Sigmoid colon (tissue), 7 donors: ENCODE measurements around the gene NDUFA13. TPM values are rescaled to one million over a fixed set of nuclear protein-coding genes. Genes with fewer than 3 reads are reported as not detected.

ENCODE experiments used
- DNase-seq: peaks from one replicate; pipeline ENCODE4 v3.0.0-alpha.2; 2019
- H3K27ac ChIP-seq, 4 donors: fragments of 200-600 bp; sonication (generic); one replicate each; pipeline ENCODE4 v1.5.1; 2016 to 2019; ENCODE audit warnings: mild to moderate bottlenecking in 1 of 4
- H3K27me3 ChIP-seq, 3 donors: fragments of 200-600 bp; sonication (generic); one replicate each; pipeline ENCODE4 v1.5.1; 2019; ENCODE audit warnings: mild to moderate bottlenecking in 1 of 3
- H3K36me3 ChIP-seq, 4 donors: fragments of 200-600 bp; sonication (generic); one replicate each; pipeline ENCODE4 v1.5.1; 2016 to 2019
- H3K4me1 ChIP-seq, 4 donors: fragments of 200-600 bp; sonication (generic); one replicate each; pipeline ENCODE4 v1.5.1; 2017 to 2019
- H3K4me3 ChIP-seq, 4 donors: fragments of 200-600 bp; sonication (generic); one replicate each; pipeline ENCODE4 v1.5.1; 2017 to 2019; ENCODE audit warnings: mild to moderate bottlenecking in 2 of 4, moderate library complexity in 1 of 4
- H3K9me3 ChIP-seq, 4 donors: fragments of 200-600 bp in 3 of 4; sonication (generic) in 3 of 4; one replicate each; pipeline versions ENCODE4 v1.5.1 to v1.6.1; 2013 to 2019
- EP300 ChIP-seq, 4 donors: sonication (generic); formaldehyde crosslinking; IDR thresholded peaks; one replicate each; pipeline ENCODE4 v1.6.1; 2017; ENCODE audit warnings: antibody characterized with exemption in 4 of 4
- POLR2A ChIP-seq, 2 donors: fragments of 450-650 bp; IDR thresholded peaks; one replicate each; pipeline ENCODE4 v1.6.1; 2016; ENCODE audit warnings: antibody characterized with exemption in 2 of 2, mild to moderate bottlenecking in 2 of 2, moderate library complexity in 2 of 2
- POLR2AphosphoS5 ChIP-seq, 4 donors: sonication (generic); formaldehyde crosslinking; IDR thresholded peaks; one replicate each; pipeline ENCODE4 v1.6.1; 2017; ENCODE audit warnings: antibody characterized with exemption in 4 of 4
- WGBS, 2 donors: extraction: QIAGEN DNeasy Blood & Tissue Kit; methylation state at CpG; one replicate each; pipeline ENCODE4 v1.1.7; 2013; 5-methylcytosine and 5-hydroxymethylcytosine counted together
- intact Hi-C: fragments of 100-400 bp; cut with DNase I; formaldehyde crosslinking; loops from one replicate; pipeline ENCODE4 v1.15.1; 2023
- polyA plus RNA-seq, 3 donors: library from polyadenylated mRNA; stranded (reverse); fragments of 200-250 nt; gene quantifications; one replicate each; pipeline ENCODE4 v1.2.3, GENCODE V29; 2013
- total RNA-seq, 4 donors: library from RNA; depleted of rRNA; stranded (reverse); fragments of >200 nt; gene quantifications; one replicate each; pipeline ENCODE4 v1.1.0, GENCODE V29; 2016
- TF ChIP-seq, protein P1 (sequence below), 4 experiments: fragments of 450-650 bp in 3 of 4; fragments of 200-600 bp in 1 of 4; IDR thresholded peaks; one replicate each; pipeline ENCODE4 v1.5.1; 2016 to 2019; ENCODE audit warnings: antibody characterized with exemption in 4 of 4, mild to moderate bottlenecking in 3 of 4, moderate library complexity in 2 of 4
- donor health status: healthy with polysubstance abuse.
- donor health status: Bipolar disorder and iron deficiency.
- donor health status: healthy.

NDUFA13 gene
- total and polyA plus RNA-seq, 7 donors = 31.3 to 339 (median 110) TPM

DNA sequence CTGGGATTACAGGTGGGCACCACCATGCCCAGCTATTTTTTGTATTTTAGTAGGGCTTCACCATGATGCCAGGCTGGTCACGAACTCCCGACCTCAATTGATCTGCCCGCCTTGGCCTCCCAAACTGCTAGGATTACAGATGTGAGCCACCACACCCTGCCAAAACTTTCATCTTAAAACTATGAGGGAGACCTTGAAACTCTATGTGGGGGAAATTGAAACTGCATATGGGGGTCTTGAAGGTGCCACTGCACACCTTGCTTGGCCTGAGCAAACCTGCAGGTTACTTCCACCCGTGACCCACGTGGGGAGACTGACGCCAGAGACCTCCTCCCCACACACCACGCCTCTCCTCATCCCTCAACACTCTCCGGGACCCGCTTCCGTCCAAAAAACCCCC is 37.6 kb downstream of the NDUFA13 start:
- intact Hi-C loops = loop anchor here (1.0 kb wide), 1 partner anchor 21 kb away; no protein-coding TSS in a partner anchor
- 88 to 90% methylated on average over 10 of the region's 10 CpGs for WGBS, 2 donors
- no peaks in the 10 kb centered on the region for H3K9me3 ChIP-seq

DNA sequence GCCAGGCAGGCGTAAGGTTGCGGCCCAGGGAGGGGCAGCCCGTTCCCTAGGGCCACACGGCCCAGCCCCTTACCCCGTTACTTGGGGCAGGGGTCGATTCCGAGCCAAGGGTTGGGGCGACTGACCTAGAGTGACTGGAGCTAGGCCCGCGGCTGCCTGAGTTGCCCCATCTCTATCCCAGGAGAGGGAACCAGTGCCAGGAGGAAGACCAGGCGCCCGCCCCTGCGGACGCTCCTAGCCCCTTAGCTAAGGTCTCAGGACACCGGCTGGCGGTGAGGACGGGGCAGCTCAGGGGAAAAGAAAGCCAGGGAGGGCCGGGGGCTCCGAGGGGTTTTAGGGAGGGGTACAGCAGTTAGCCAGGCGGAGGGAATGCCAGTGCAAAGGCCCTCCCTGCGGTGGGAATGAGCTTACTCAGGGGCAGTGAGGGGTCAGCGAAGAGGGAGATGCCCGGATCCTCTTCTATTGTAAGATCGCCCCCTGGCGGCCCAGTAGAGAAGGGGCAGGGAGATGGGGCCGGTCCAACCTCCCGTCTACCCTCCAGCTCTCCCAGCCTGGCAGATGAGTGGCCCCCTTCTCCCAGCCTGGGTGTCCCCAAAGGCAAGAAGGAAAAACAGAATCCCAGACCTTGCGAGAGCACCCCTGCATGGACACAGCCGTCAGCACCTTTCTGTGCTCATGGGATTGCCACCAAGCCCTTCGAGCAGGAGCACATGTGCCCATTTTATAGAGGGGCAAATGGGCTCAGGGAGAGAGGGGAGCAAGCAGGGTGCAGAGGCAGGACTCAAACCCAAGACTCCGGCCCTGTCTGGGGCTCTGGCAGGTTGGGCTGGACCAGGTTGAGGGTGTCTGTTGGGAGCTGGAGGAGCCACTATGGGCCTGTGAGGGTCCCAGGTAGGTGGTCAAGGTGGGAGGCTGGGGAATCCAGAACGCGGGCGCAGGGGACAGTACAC is 38.3 kb downstream of the NDUFA13 start:
- 66 to 70% methylated on average over 34 of the region's 34 CpGs for WGBS, 2 donors
- intact Hi-C loops = loop anchor here (1.0 kb wide), 1 partner anchor 22 kb away; no protein-coding TSS in a partner anchor
- Histone ChIP-seq H3K4me1 (no peaks in the 10 kb centered on the region), H3K27me3 (peaks cover 0 to 17% (median 5%) of the 10 kb centered on the region in 3 donors), H3K9me3 (no peaks in the 10 kb centered on the region), H3K27ac (no peak overlapping the region), H3K4me3 (no peak overlapping the region), H3K36me3 (no peaks in the 10 kb centered on the region)
- no peak for DNase-seq
- TF ChIP-seq EP300 (IDR thresholded peaks at IDR 0.05) (no peak), POLR2A (IDR thresholded peaks at IDR 0.05) (no peak), POLR2AphosphoS5 (IDR thresholded peaks at IDR 0.05) (no peak)
- TF ChIP-seq, protein P1, sequence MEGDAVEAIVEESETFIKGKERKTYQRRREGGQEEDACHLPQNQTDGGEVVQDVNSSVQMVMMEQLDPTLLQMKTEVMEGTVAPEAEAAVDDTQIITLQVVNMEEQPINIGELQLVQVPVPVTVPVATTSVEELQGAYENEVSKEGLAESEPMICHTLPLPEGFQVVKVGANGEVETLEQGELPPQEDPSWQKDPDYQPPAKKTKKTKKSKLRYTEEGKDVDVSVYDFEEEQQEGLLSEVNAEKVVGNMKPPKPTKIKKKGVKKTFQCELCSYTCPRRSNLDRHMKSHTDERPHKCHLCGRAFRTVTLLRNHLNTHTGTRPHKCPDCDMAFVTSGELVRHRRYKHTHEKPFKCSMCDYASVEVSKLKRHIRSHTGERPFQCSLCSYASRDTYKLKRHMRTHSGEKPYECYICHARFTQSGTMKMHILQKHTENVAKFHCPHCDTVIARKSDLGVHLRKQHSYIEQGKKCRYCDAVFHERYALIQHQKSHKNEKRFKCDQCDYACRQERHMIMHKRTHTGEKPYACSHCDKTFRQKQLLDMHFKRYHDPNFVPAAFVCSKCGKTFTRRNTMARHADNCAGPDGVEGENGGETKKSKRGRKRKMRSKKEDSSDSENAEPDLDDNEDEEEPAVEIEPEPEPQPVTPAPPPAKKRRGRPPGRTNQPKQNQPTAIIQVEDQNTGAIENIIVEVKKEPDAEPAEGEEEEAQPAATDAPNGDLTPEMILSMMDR (IDR thresholded peaks at IDR 0.05) = peak in 3 of 4 experiments; percentile 16 to 73 (median 33)

More for the DNA sequence above, 37.6 kb downstream of the NDUFA13 start:
- no peak overlapping the region for H3K4me3 ChIP-seq
- no peaks in the 10 kb centered on the region for H3K36me3 ChIP-seq
- peaks cover 0 to 23% (median 12%) of the 10 kb centered on the region in 3 donors for H3K27me3 ChIP-seq
- H3K4me1 ChIP-seq = no peaks in the 10 kb centered on the region
- DNase-seq = no peak
- H3K27ac ChIP-seq = no peak overlapping the region
- TF ChIP-seq, protein P1 (IDR thresholded peaks at IDR 0.05) = no peak
- TF ChIP-seq POLR2AphosphoS5 (IDR thresholded peaks at IDR 0.05) (no peak), EP300 (IDR thresholded peaks at IDR 0.05) (no peak), POLR2A (IDR thresholded peaks at IDR 0.05) (no peak)

DNA sequence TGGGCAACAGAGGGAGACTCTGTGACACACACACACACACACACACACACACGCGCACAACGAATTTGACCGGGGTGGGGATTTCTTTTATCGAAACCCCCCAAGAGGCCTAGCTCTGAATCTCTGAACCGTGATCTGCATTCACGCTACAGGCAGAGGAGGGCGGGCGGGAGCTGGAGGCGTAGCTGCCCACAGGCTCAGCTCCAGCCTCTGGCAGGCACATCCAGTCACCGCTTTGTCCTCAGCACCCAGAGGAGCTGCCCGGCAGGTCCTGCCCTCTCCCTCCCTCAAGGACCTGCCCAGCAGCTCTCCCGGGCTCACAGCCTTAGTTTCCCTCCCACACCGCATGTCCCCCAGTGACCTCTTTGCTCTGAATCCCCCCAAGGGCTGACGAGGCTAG is 42.0 kb downstream of the NDUFA13 start:
- intact Hi-C loops = no loop called here
- WGBS, 2 donors = 80 to 84% methylated on average over 15 of the region's 15 CpGs
- Histone ChIP-seq H3K27me3 (no peaks in the 10 kb centered on the region), H3K4me1 (no peaks in the 10 kb centered on the region), H3K9me3 (no peaks in the 10 kb centered on the region), H3K36me3 (no peaks in the 10 kb centered on the region), H3K27ac (no peak overlapping the region), H3K4me3 (no peak overlapping the region)
- TF ChIP-seq POLR2AphosphoS5 (IDR thresholded peaks at IDR 0.05) = no peak
- no peak for DNase-seq

DNA sequence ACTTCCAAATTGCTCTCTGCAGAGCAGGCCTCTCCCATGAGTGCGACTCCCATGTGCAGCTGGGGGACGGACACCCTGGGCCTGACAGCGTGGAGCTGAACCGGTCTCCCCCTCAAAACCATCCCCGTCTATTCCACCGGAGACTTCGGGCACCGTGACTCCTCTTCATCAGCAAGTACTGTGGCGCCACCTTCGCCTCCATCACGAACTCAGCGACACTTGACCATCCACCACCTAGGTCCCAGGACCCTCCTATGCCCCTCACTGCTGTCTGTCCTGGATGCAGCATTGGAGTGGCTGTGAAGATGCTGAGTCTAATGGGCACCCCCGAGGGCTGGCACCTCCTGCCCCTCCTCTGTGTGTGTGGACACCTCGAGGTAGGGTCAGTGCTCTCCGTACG is 42.6 kb downstream of the NDUFA13 start:
- TF ChIP-seq POLR2A (IDR thresholded peaks at IDR 0.05) (no peak), POLR2AphosphoS5 (IDR thresholded peaks at IDR 0.05) (no peak), EP300 (IDR thresholded peaks at IDR 0.05) (no peak)
- TF ChIP-seq, protein P1 (IDR thresholded peaks at IDR 0.05) = no peak
- WGBS, 2 donors = 95% methylated on average over 16 of the region's 16 CpGs
- no peak overlapping the region for H3K27ac ChIP-seq
- no peaks in the 10 kb centered on the region for H3K9me3 ChIP-seq
- H3K27me3 ChIP-seq = no peaks in the 10 kb centered on the region
- no peaks in the 10 kb centered on the region for H3K36me3 ChIP-seq
- intact Hi-C loops = no loop called here
- no peaks in the 10 kb centered on the region for H3K4me1 ChIP-seq
- no peak for DNase-seq
- H3K4me3 ChIP-seq = no peak overlapping the region

DNA sequence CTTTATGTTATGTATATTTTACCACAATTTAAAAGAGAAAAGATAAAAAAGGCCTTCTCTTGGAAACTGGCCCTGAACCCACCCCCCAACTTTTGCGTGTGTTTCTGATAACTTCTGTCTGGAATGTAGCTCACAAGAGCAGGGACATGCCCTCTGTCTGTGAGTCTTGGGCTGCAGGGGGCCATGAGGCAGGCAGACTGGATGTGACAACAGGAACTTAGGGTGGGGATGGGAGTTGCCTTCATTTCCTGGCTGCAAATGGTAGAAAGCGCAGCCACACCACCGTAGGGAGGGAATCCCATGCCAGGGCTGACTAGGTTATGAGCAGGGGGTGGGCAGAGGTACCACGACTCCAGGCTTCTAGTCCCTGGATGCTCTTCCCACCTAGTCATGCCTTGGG is 43.9 kb downstream of the NDUFA13 start:
- Histone ChIP-seq H3K4me3 (no peak overlapping the region), H3K36me3 (no peaks in the 10 kb centered on the region), H3K9me3 (no peaks in the 10 kb centered on the region), H3K4me1 (no peaks in the 10 kb centered on the region), H3K27ac (no peak overlapping the region), H3K27me3 (no peaks in the 10 kb centered on the region)
- no peak for DNase-seq
- intact Hi-C loops = no loop called here
- WGBS, 2 donors = 65 to 90% methylated on average over 4 of the region's 4 CpGs
- TF ChIP-seq POLR2A (IDR thresholded peaks at IDR 0.05) (no peak), POLR2AphosphoS5 (IDR thresholded peaks at IDR 0.05) (no peak)
